SU-DHL-6 (cell line): Measurements from ENCODE around the gene MAML3.

Source experiments
- H2AFZ ChIP-seq: fragments of 200-600 bp; sonication (generic); 2 replicates; pipeline ENCODE4 v1.6.1; 2014; ENCODE audit warnings: low read depth, mild to moderate bottlenecking, moderate library complexity, mixed read lengths, antibody characterized with exemption, low read length; ENCODE audit not compliant: severe bottlenecking
- H3F3A ChIP-seq: fragments of 200-600 bp; shearing (Covaris generic); 2 replicates; pipeline ENCODE4 v1.6.0; 2016; ENCODE audit warnings: antibody characterized with exemption, mild to moderate bottlenecking; ENCODE audit not compliant: insufficient read depth
- H3K27ac ChIP-seq: fragments of 200-600 bp; sonication (generic); 2 replicates; pipeline ENCODE4 v1.5.1; 2016; ENCODE audit warnings: low read depth, mild to moderate bottlenecking, low read length, moderate library complexity, mixed read lengths
- H3K27me3 ChIP-seq: fragments of 200-600 bp; sonication (generic), shearing (Covaris generic); 2 replicates; pipeline ENCODE4 v1.6.0; 2014; ENCODE audit warnings: mild to moderate bottlenecking, low read length
- H3K36me3 ChIP-seq: fragments of 200-600 bp; sonication (generic); 2 replicates; pipeline ENCODE4 v1.6.1; 2014; ENCODE audit warnings: mild to moderate bottlenecking, low read length, mixed read lengths
- H3K4me2 ChIP-seq: fragments of 300-600, 200-600 bp; shearing (Covaris generic), sonication (generic); 2 replicates; pipeline ENCODE4 v1.6.0; 2014; ENCODE audit warnings: low read length, low read depth, mild to moderate bottlenecking; ENCODE audit not compliant: poor library complexity, severe bottlenecking
- H3K4me3 ChIP-seq: fragments of 200-600 bp; sonication (generic); 2 replicates; pipeline ENCODE4 v1.5.1; 2014; ENCODE audit warnings: antibody characterized with exemption, low read length, mild to moderate bottlenecking, mixed read lengths; ENCODE audit not compliant: insufficient read depth, poor library complexity, severe bottlenecking
- H3K79me2 ChIP-seq: fragments of 200-600 bp; sonication (generic); 2 replicates; pipeline ENCODE4 v1.6.1; 2014; ENCODE audit warnings: mild to moderate bottlenecking, low read length, moderate library complexity; ENCODE audit not compliant: insufficient read depth
- H3K9ac ChIP-seq: fragments of 200-600 bp; sonication (generic); 2 replicates; pipeline ENCODE4 v1.7.0; 2014; ENCODE audit warnings: mild to moderate bottlenecking, low read length
- H3K9me2 ChIP-seq: fragments of 200-600 bp; sonication (generic); replicated peaks from 2 replicates; pipeline ENCODE4 v1.6.1; 2014; ENCODE audit warnings: low read length; ENCODE audit not compliant: insufficient read depth
- H3K9me3 ChIP-seq: fragments of 200-600 bp; sonication (generic); 2 replicates; pipeline ENCODE4 v1.6.1; 2014; ENCODE audit warnings: low read length, mixed read lengths; ENCODE audit not compliant: insufficient read depth
- H4K20me1 ChIP-seq: fragments of 200-600 bp; sonication (generic); 2 replicates; pipeline ENCODE4 v1.6.1; 2014; ENCODE audit warnings: low read depth, mild to moderate bottlenecking, antibody characterized with exemption, low read length, moderate library complexity, mixed read lengths
- CTCF ChIP-seq: fragments of 200-600 bp; sonication (generic); IDR thresholded peaks from one replicate; pipeline ENCODE4 v1.5.1; 2017; ENCODE audit warnings: antibody characterized with exemption, mild to moderate bottlenecking, low read length, moderate library complexity; ENCODE audit not compliant: insufficient read depth, poor library complexity, severe bottlenecking
- EZH2phosphoT487 ChIP-seq: fragments of 200-600 bp; sonication (generic), shearing (Covaris generic); conservative IDR thresholded peaks from 2 replicates; pipeline ENCODE4 v1.6.1; 2018; ENCODE audit warnings: mild to moderate bottlenecking, antibody characterized with exemption, low read length, moderate library complexity, mixed read lengths

MAML3 gene

DNA sequence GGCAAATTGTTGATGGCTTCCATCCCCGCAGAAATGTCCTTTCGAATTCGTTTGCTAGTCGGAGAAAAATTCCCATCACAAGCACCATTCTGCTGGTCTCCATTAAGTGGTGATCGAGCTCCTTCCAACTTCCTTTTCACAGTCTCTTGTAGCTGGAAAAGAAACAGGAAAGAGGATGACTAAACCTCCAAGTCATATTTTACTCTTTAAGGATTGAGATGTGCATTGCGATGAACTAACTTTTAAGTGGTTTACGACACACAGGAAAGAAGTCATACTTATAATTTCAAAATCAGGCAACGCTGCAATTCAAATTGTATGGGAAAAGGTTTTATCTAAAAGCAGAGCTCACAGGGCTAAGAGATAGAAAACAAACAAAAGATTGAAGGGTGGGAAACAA is 263.2 kb downstream of the MAML3 start:
- H3K27ac ChIP-seq = no peak overlapping the region

GRCh38 chr4:139889901-139890300 is 264.1 kb downstream of the MAML3 start:
- H3K36me3 ChIP-seq = no peaks in the 10 kb centered on the region
- H3K27ac ChIP-seq = no peak overlapping the region
- no peak overlapping the region for H3K9ac ChIP-seq
- H2AFZ ChIP-seq = no peak overlapping the region
- no peaks in the 10 kb centered on the region for H3K79me2 ChIP-seq
- H3K27me3 ChIP-seq = no peaks in the 10 kb centered on the region
- H3K9me3 ChIP-seq = no peaks in the 10 kb centered on the region
- TF ChIP-seq EZH2phosphoT487 = no peak
- TF ChIP-seq CTCF = no peak
- H3F3A ChIP-seq = no peaks in the 10 kb centered on the region
- no peaks in the 10 kb centered on the region for H4K20me1 ChIP-seq
- no peak overlapping the region for H3K4me3 ChIP-seq
- H3K9me2 ChIP-seq = no peaks in the 10 kb centered on the region
- H3K4me2 ChIP-seq = no peak overlapping the region

More for the DNA sequence above, 263.2 kb downstream of the MAML3 start:
- Histone ChIP-seq H3K4me3 (no peak overlapping the region), H3K36me3 (no peaks in the 10 kb centered on the region), H3K4me2 (no peak overlapping the region), H3K9me2 (no peaks in the 10 kb centered on the region), H2AFZ (no peak overlapping the region), H3K9ac (no peak overlapping the region), H3F3A (no peaks in the 10 kb centered on the region), H3K27me3 (no peaks in the 10 kb centered on the region), H3K79me2 (no peaks in the 10 kb centered on the region), H4K20me1 (no peaks in the 10 kb centered on the region), H3K9me3 (no peaks in the 10 kb centered on the region)
- TF ChIP-seq CTCF (no peak), EZH2phosphoT487 (no peak)

- Histone ChIP-seq H3K27me3 (no peaks in the 10 kb centered on the region), H3K36me3 (no peaks in the 10 kb centered on the region), H3K4me3 (no peak overlapping the region), H2AFZ (no peak overlapping the region), H3F3A (no peaks in the 10 kb centered on the region), H3K9ac (no peak overlapping the region), H3K9me2 (no peaks in the 10 kb centered on the region), H3K27ac (no peak overlapping the region), H3K4me2 (no peak overlapping the region), H4K20me1 (no peaks in the 10 kb centered on the region), H3K9me3 (no peaks in the 10 kb centered on the region), H3K79me2 (no peaks in the 10 kb centered on the region)
- no peak for TF ChIP-seq EZH2phosphoT487
- TF ChIP-seq CTCF = no peak
Observed at GRCh38 chr4:139889264-139889663, 264.7 kb downstream of the MAML3 start.
